Keratinocyte (primary cell): ENCODE measurements around the gene TRAIP. TPM values are rescaled to one million over a fixed set of nuclear protein-coding genes. Genes with fewer than 3 reads are reported as not detected.

Experiments used
- DNase-seq: peaks from one replicate; pipeline ENCODE4 v3.0.0-alpha.2; 2011; ENCODE audit warnings: low read depth, missing footprints, low spot score
- FAIRE-seq: peaks from 2 replicates; lab custom pipeline; 2011; peaks lifted over from hg19 to GRCh38; lab: Jason Lieb, UNC
- H2AFZ ChIP-seq: 2 replicates; pipeline ENCODE4 v1.6.0; 2012; ENCODE audit warnings: low read length, control low read depth, inconsistent platforms; ENCODE audit not compliant: control insufficient read depth
- H3K27ac ChIP-seq: 2 replicates; pipeline ENCODE4 v1.5.1; 2011; ENCODE audit warnings: low read length; ENCODE audit not compliant: control insufficient read depth, insufficient read depth
- H3K27me3 ChIP-seq: 3 replicates; pipeline ENCODE4 v1.6.0; 2011; ENCODE audit warnings: low read length; ENCODE audit not compliant: control insufficient read depth, insufficient read depth; ENCODE audit errors: extremely low read depth
- H3K36me3 ChIP-seq, 2 experiments: 2 replicates in 1 of 2; 3 replicates in 1 of 2; pipeline ENCODE4 v1.5.1; 2011; ENCODE audit warnings: low read length in 2 of 2, mild to moderate bottlenecking in 1 of 2; ENCODE audit not compliant: control insufficient read depth in 2 of 2, insufficient read depth in 2 of 2; ENCODE audit errors: extremely low read depth in 1 of 2
- H3K4me1 ChIP-seq: 3 replicates; pipeline ENCODE4 v1.5.1; 2011; ENCODE audit warnings: low read length; ENCODE audit not compliant: control insufficient read depth, insufficient read depth; ENCODE audit errors: extremely low read depth
- H3K4me2 ChIP-seq: 3 replicates; pipeline ENCODE4 v1.6.0; 2011; ENCODE audit warnings: low read depth, low read length; ENCODE audit not compliant: control insufficient read depth, insufficient read depth; ENCODE audit errors: extremely low read depth
- H3K4me3 ChIP-seq, 3 experiments: fragments of 200-600 bp in 1 of 3; sonication (generic) in 1 of 3; 2 replicates in 2 of 3; 3 replicates in 1 of 3; pipeline ENCODE4 v1.5.1; 2011 to 2016; ENCODE audit warnings: low read length in 3 of 3, mild to moderate bottlenecking in 3 of 3, control low read depth in 2 of 3, inconsistent platforms in 1 of 3, low read depth in 1 of 3, mixed read lengths in 1 of 3, mixed run types in 1 of 3, moderate library complexity in 1 of 3; ENCODE audit not compliant: control insufficient read depth in 2 of 3, insufficient read depth in 2 of 3; ENCODE audit errors: extremely low read depth in 1 of 3
- H3K79me2 ChIP-seq: 2 replicates; pipeline ENCODE4 v1.6.0; 2012; ENCODE audit warnings: low read length; ENCODE audit not compliant: control insufficient read depth, insufficient read depth
- H3K9ac ChIP-seq: 3 replicates; pipeline ENCODE4 v1.6.0; 2011; ENCODE audit warnings: low read length; ENCODE audit not compliant: control insufficient read depth, insufficient read depth; ENCODE audit errors: extremely low read depth
- H3K9me1 ChIP-seq: 3 replicates; pipeline ENCODE4 v1.6.0; 2011; ENCODE audit warnings: low read length; ENCODE audit not compliant: control insufficient read depth, insufficient read depth; ENCODE audit errors: extremely low read depth
- H3K9me3 ChIP-seq: 2 replicates; pipeline ENCODE4 v1.5.1; 2012; ENCODE audit warnings: low read depth, low read length; ENCODE audit not compliant: control insufficient read depth
- H4K20me1 ChIP-seq: 3 replicates; pipeline ENCODE4 v1.6.0; 2011; ENCODE audit warnings: low read length; ENCODE audit not compliant: control insufficient read depth, insufficient read depth; ENCODE audit errors: extremely low read depth
- EZH2 ChIP-seq: IDR thresholded peaks from one replicate; pipeline ENCODE4 v1.6.1; 2012; ENCODE audit warnings: inconsistent platforms, mild to moderate bottlenecking, low read length, moderate library complexity
- dilution Hi-C: fragments of 300-500 bp; cut with MboI; formaldehyde crosslinking; loops from one replicate; pipeline ENCODE4 v1.7.0; 2020; ENCODE audit warnings: low sequenced_read_pairs; ENCODE audit not compliant: extremely low pct_ligation_motif_present
- polyA plus RNA-seq, 5 experiments: library from polyadenylated mRNA; depleted of rRNA in 3 of 5; stranded (reverse) in 3 of 5; stranded (forward) in 1 of 5; unstranded in 1 of 5; fragments of >200 nt; gene quantifications; 1 replicate in 1 of 5; 2 replicates in 3 of 5; 3 replicates in 1 of 5; pipeline versions ENCODE4 v1.2.1 to v1.2.3, GENCODE V29; 2011 to 2012; ENCODE audit warnings: missing spikeins in 2 of 5, low read depth in 1 of 5, low replicate concordance in 1 of 5
- TF ChIP-seq, protein P1 (sequence below), 3 experiments: IDR thresholded peaks in 1 of 3; conservative IDR thresholded peaks in 1 of 3; optimal IDR thresholded peaks in 1 of 3; 2 replicates in 2 of 3; 3 replicates in 1 of 3; pipeline versions ENCODE3 to v1.5.1; 2011; ENCODE audit warnings: low read length in 3 of 3, mild to moderate bottlenecking in 3 of 3, moderate library complexity in 2 of 3, control low read depth in 1 of 3, inconsistent platforms in 1 of 3; ENCODE audit not compliant: insufficient read depth in 2 of 3; ENCODE audit errors: extremely low read depth in 1 of 3

Gene TRAIP
- polyA plus RNA-seq, 1 donor (not counting 4 experiments of a cell fraction or from before 2014, with no cell fraction given): 5.8 TPM

DNA sequence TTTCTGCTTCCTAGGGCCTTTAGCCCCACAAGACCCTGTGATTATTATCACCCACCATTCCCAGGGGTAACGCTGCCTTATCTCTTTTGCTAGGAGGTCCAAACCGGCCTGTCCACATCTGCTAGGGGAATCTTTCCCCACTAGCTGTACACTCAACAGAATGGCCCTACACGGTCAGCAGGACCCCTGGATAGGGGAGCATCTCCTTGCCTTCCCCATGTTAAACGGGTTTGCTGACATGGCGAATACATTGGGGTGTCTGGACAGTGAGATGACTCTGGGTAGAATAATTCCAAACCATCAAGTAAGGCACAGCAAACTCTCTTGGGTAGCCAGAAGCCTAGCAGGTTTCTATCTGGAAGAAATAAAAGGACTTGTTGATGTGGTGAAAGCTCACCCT is 702 bp downstream of the TRAIP start:
- no peak for FAIRE-seq
- H3K4me2 ChIP-seq: peak overlapping the region; percentile 99
- H3K4me1 ChIP-seq: peaks cover 14% of the 10 kb centered on the region
- DNase-seq: no peak
- peak overlapping the region; percentile 61 for H3K27ac ChIP-seq
- no peaks in the 10 kb centered on the region for H3K9me1 ChIP-seq
- no peaks in the 10 kb centered on the region for H4K20me1 ChIP-seq
- peak overlapping the region; percentile 77 for H3K9ac ChIP-seq
- dilution Hi-C loops: loop anchor here (25.0 kb wide), 2 partner anchors 107 to 118 kb away; no protein-coding TSS in a partner anchor
- H3K36me3 ChIP-seq: no peaks in the 10 kb centered on the region
- H3K9me3 ChIP-seq: no peaks in the 10 kb centered on the region
- H3K27me3 ChIP-seq: no peaks in the 10 kb centered on the region
- peaks cover 13% of the 10 kb centered on the region for H3K79me2 ChIP-seq
- peak overlapping the region; percentile 99 for H2AFZ ChIP-seq
- TF ChIP-seq, protein P1, sequence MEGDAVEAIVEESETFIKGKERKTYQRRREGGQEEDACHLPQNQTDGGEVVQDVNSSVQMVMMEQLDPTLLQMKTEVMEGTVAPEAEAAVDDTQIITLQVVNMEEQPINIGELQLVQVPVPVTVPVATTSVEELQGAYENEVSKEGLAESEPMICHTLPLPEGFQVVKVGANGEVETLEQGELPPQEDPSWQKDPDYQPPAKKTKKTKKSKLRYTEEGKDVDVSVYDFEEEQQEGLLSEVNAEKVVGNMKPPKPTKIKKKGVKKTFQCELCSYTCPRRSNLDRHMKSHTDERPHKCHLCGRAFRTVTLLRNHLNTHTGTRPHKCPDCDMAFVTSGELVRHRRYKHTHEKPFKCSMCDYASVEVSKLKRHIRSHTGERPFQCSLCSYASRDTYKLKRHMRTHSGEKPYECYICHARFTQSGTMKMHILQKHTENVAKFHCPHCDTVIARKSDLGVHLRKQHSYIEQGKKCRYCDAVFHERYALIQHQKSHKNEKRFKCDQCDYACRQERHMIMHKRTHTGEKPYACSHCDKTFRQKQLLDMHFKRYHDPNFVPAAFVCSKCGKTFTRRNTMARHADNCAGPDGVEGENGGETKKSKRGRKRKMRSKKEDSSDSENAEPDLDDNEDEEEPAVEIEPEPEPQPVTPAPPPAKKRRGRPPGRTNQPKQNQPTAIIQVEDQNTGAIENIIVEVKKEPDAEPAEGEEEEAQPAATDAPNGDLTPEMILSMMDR (optimal IDR thresholded peaks at IDR 0.05 in 1 of 3, IDR thresholded peaks at IDR 0.05 in 1 of 3, conservative IDR thresholded peaks at IDR 0.05 in 1 of 3; ENCODE audit: extremely low read depth in 1 of 3, insufficient read depth in 2 of 3, low read length in 3 of 3): no peak
- no peak for TF ChIP-seq EZH2
- peak overlapping the region; percentile 71 to 94 (median 93) for H3K4me3 ChIP-seq

DNA sequence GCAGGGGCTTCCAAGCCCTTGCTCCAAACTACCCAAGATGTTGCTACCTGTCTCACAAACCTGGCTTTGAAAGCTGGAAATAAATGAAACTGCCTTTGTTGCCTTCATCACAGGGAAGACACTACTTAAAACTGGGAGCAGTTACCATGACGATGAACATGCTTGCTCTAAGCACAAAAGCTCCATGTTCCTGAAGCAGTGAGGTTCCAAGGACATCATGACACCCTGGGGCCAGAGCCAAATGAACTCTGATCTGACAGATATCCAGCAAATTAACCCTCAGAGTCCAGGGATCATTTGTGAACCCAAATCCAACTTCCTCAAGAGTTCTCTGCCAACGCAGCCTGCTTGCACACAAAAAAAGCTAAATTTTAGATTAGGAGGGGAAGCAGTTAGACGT is 10.7 kb downstream of the TRAIP start:
- Histone ChIP-seq H3K79me2 (no peaks in the 10 kb centered on the region), H3K27me3 (no peaks in the 10 kb centered on the region), H3K27ac (no peak overlapping the region), H3K9me1 (no peaks in the 10 kb centered on the region), H2AFZ (no peak overlapping the region), H3K4me2 (no peak overlapping the region), H3K36me3 (peaks cover 0 to 8% of the 10 kb centered on the region in 2 experiments), H3K4me3 (no peak overlapping the region), H4K20me1 (no peaks in the 10 kb centered on the region), H3K4me1 (no peaks in the 10 kb centered on the region), H3K9me3 (no peaks in the 10 kb centered on the region), H3K9ac (no peak overlapping the region)
- no peak for TF ChIP-seq EZH2
- TF ChIP-seq, protein P1 (optimal IDR thresholded peaks at IDR 0.05 in 1 of 3, IDR thresholded peaks at IDR 0.05 in 1 of 3, conservative IDR thresholded peaks at IDR 0.05 in 1 of 3; ENCODE audit: extremely low read depth in 1 of 3, insufficient read depth in 2 of 3, low read length in 3 of 3): no peak
- no peak for FAIRE-seq
- no peak for DNase-seq
- dilution Hi-C loops: no loop called here
